Activated CD8-positive, alpha-beta memory T cell treated with anti-CD3 and anti-CD28 coated beads for 24 hours (primary cell): Measurements from ENCODE around the gene MOCS2.
"Not testable (repeated sequence)": the region's sequence is repeated elsewhere in the genome, so short reads cannot be mapped to it uniquely, and the experiment has no call there.

ENCODE experiments used
- DNase-seq: peaks from one replicate; pipeline ENCODE4 v3.0.0-alpha.2; 2020

Gene MOCS2, protein sequence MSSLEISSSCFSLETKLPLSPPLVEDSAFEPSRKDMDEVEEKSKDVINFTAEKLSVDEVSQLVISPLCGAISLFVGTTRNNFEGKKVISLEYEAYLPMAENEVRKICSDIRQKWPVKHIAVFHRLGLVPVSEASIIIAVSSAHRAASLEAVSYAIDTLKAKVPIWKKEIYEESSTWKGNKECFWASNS

DNA sequence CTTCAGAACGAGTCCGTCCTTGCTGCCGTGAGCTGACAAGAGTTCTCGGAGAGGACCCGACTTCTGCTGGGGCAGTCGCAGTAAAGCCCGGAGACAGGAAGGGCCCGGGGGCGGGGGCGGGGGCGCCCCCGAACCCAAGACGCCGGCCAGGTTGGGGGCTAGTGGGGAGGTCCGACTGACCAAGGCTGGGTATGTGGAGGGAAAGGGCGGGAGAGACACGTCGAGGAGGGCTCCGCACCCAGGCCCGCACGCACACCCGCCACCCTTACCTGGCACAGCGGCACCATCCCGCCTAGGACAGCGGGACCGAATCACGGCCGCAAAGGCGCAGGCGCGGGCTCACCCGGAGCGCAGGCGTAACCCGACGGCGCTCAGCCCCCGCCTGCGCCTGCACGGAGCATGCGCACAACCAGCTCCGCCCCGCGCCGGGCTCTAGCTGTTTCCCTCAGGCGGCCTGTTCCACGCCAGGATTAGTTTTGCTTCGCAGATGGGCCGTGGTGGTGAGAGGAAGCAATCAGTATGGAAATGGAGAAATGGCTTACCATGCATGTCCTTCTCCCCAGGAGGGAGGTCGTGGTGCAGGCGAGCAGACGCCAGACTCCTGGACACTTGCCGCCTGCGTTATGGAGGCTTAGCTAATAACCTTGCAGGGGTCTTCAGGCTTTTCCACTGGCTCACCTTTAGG, at the start of gene MOCS2:
Gene MOCS2 (minus strand): TSS at position 315 of the 685 bp plus-strand sequence. CDS start 2,583 bp downstream, outside the sequence.
- DNase-seq, result peak; percentile 95

DNA sequence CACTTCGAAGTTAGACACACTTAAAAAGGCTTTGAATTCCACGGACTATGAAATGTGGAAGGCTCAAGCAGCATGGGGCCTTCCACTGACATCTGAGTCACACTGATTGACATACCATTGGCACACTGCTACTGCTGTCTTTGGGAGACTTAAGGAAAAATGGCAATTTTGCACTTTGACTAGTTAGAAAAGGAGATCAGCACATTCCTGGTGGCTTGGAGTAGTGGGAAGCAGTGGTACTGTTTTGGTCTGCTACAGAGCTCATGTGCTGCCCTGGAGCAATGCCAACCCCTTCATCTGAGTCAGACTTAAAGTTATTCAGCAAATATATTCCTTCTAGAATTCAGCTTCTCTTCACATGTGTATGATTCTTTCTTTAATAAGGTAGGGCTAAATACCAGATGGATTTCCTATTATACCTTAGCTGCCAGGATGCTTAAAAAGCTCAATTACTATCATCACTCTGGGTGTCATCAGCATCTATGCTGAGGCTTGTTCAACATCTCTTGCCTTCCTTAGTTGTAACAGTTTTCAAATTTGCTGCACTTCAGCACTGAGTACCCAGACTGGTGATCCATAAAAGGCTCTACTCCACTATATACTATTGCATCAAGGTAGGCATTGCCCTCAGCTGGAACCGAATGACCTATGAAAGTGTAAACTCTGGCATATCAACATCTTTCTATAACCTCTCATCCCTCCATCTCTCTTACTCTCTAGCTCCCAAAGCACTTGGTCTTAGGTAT, 42.3 kb upstream of the MOCS2 start:
- DNase-seq, result no peak

DNA sequence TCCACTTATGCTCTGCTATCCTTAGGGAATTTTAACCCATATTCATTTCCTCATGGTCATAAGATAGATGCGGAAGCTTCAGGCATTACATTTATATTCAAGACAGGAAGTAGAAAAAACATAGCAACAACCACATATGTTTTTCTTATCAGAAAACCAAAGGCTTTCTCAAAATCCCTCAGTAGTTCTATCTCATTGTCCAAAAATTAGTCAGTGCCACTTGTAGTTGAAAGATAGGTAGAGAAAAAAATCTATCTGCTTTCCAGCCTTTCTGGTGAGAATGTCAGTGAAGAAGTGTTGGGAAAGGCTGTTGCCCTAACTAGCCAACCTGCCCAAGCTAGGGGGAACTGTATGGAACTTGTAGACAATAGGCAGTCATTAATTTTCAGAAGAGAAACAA, 23.5 kb upstream of the MOCS2 start:
- DNase-seq, result no peak

DNA sequence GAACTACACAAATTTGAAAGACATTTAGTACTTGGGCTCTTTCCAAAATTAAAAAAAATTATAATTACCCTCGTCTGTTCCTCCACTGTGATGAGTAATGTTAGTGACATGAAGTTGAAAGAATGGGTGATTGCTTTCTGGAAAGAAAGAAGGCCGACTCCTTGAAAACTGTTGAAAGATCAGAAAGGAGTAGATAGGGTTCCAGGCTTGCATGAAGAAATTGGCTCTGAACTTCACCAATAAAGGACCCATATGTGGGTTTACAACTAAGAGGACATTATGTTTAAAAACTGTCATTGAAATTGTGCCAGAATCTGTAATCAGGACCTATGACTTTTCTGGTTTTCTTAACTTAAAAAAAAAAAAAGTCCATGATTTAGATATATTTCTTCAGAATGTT, 20.7 kb upstream of the MOCS2 start:
- no peak for DNase-seq

DNA sequence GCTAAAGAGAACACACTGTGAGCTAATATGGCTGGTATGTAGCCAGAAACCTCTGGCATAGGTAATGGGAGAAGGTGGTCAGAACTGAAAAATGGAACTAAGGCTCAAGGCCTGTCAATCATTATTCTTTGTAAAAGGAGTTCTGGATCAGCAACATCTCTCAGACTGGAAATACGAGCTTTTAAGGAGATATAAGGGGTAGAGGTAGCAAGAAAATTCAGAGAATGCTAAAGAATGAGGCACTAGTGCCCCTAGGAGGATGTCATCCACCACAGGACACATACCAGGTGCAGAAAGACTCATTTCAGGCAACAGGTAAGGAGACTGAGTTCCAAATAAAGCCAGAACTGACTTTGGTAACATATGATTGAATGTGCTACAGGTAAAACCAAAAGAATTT, 18.9 kb upstream of the MOCS2 start:
- no peak for DNase-seq

DNA sequence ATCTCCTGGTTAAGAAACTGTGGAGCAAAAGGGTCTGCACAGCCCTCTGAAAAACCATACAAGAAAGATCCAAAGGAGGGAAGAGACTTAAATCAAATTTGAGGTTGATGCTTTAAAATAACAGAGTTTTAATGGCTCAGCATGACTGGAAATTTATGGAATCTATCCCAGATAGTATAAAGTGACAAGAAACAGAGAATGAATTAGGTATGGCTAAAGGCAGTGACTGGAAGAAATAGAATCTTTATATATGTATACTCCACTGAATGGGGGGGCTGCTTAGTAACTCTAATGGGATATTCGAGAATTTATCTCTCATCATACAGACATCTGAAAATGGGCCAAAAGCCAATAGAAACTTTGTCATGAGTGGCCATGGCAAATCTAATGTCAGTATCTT, 17.6 kb upstream of the MOCS2 start:
- DNase-seq, result no peak

DNA sequence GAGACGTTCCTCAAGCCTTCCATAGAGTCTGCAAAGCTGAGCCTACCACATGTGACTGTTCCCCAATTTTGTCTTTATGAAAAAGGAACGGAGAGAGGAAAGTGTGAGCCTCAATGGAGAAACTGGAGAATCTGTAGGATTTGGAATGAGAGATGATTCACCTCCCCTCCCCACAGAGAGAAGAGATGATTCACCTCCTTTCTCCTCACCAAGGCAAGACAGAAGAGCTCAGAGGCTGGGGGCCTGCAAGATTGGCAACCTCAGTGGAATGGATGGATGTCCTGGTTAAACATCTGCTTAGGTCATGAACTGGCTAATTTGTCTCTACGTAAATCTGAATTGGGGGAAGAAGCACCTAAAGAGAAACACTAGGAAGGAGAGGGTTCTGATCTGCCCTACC, 17.0 kb upstream of the MOCS2 start:
- DNase-seq, result no peak

DNA sequence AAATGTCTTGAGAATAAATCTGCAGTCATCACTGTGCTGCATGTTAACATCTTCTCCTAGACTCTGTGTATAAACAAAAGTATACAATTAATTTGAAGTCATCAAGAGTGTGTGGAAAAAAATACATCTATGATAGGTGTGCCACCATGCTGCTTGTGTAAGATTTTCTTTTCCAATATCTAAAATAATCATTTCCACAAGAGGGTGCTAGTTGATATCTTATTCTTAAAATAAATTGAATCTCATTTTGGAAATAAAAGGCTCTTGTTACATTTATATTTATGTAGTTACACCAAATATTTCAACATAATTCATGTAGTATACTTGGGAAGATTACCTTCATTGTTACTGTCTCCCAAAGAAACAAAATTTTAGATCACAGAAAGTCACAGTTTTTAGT, 14.1 kb upstream of the MOCS2 start:
- no peak for DNase-seq

DNA sequence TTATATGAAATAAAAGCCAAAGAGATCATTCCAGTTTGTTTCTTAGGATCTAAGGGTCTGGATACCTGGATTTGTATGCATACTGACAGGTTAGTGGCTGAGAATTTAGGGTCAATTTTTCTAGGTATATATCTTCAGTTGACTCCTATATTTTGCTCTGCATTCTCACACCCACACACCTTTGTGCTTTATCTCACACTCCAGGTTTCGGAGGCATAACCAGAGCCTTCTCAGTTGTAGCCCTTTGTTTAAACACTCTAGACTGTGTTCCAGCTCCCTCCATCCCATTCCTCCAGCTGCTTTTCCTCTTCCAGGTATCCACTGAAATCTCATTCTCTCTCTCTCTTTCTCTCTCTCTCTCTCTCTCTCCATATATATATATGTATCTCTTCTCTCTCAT, 10.6 kb upstream of the MOCS2 start:
- no peak for DNase-seq

DNA sequence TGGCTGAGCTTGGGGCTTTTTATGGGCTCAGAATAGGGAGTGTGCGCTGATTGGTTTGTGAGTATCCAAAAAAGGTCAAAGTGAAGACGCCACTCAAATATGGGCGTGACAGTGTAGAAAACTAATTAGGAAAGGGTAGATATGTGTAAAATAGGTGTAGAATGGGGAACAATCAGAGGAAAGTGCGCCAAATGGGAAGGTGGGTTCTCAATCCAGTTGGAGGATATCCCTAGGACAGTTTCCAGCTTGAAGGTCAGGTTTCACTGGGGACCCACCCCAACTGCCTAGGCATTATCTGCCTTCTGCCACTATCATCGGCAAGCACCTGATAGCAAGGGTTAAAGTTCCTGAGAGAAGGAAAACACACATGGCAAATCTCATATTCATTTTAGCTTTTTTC, 9.3 kb upstream of the MOCS2 start:
- no peak for DNase-seq

DNA sequence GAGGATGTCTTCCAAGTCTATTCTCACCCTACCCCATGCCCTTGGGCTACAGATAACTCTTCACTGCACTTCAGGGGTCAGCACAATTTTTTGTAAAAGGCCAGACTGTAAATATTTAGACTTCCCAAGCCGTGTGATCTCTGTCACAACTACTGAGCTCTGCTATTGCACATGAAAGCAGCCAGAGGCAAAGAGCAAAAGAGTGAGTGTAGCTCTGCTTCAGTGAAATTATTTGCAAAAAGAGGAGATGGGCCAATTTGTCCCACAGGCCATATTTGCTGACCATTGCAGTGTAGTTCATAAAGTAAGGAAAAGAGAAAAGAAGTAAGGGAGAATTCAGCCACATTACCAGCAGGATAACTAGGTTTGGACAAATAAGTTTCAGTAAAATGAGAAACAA, 7.0 kb upstream of the MOCS2 start:
- DNase-seq, result no peak

DNA sequence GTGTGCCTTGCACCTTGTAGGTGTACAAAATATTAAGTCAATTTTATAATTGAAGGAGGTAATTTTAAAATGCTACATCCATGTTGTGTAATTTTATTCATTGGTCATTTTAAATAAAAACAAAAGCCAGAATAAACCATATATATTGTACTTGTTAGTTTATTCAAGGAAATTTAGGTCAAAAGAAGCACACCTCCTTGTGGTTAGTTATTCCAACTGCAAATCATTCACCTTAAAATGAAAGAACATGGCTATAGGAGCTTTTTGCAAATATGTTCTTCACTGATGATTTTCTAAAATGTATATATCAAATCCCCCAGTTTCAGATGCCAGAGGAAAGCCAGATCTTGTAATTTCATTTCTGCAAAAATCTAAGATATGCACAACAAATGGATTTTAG, 5.4 kb upstream of the MOCS2 start:
- no peak for DNase-seq

DNA sequence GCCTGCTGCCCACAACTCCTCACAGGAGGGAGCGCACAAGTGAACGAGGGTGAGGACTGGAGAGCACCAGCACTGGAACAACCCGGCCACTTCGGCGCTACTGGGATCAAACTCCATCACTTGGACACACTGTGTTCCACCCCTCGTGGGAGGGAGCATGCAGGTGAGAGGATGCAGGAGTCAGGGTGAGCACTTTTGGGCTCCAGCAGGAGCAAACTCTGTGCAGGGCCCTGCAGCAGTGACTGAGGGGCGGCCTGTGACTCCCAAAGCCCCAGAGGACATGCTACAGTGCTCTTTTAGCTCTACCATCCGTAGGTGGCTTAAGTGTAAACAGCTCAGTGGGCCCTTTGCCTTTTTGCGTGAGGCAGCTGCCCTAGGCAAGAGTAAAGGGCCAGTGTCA, 4.4 kb upstream of the MOCS2 start:
- DNase-seq, result no peak

DNA sequence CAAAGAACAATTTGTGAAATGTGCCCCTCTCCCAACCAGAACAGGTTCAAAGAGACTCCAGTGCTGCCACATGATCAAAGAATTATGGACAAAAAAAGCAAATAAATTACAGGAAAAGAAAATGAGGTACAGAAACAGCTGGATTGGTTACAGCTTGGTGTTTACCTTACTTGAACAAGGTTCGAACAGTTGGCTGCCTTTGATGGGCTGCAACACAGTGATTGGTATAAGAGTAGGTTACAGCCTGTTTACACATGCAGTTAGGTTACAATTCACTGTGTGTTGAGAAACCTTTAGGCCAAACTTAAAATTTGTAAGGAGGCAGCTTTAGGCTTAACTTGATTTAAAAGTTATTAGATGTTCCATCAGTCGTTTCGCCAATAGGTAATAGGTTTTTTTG, 3.4 kb upstream of the MOCS2 start:
- no peak for DNase-seq

DNA sequence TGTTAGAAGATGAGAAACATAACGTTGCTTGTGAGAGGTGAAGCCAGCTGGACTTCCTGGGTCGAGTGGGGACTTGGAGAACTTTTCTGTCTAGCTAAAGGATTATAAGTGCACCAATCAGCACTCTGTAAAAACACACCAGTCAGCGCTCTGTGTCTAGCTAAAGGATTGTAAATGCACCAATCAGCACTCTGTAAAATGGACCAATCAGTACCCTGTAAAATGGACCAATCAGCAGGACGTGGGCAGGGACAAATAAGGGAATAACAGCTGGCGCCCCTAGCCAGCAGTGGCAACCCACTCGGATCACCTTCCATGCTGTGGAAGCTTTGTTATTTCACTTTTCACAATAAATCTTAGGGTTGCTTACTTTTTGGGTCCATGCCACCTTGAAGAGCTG, 2.8 kb upstream of the MOCS2 start:
- not testable (repeated sequence) for DNase-seq

DNA sequence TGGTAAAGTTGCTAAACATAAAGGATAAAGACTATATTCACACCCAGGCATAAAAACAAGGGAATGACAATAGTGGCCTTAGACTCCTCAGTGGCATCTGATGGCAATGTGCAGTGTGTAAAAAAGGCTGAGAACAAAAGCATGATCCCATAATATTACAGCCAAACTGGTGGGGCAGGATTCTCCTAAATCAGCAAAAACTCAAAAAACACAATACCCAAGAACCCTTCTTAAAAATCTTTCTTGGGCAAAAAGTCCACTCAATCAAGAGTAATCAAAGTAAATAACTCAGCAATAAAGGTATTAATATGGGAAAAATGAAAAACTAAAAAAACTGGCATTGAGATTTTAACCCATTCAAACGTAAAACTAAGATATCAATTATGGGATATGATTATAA, 1.6 kb upstream of the MOCS2 start:
- DNase-seq, result no peak

DNA sequence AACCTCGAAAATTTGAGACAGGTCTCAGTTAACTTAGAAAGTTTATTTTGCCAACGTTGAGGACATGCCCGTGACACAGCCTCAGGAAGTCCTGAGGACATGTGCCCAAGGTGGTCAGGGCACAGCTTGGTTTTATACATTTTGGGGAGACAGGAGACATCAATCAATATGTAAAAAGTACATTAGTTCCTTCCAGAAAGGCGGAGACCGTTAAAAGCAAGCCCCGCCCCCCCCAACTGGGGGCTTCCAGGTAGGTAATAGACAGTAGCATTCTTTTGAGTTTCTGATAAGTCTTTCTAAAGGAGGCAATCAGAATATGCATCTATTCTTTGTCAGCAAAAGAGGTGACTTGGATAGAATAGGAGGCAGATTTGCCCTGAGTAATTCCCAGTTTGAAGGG, 599 bp upstream of the MOCS2 start:
- DNase-seq, result no peak

DNA sequence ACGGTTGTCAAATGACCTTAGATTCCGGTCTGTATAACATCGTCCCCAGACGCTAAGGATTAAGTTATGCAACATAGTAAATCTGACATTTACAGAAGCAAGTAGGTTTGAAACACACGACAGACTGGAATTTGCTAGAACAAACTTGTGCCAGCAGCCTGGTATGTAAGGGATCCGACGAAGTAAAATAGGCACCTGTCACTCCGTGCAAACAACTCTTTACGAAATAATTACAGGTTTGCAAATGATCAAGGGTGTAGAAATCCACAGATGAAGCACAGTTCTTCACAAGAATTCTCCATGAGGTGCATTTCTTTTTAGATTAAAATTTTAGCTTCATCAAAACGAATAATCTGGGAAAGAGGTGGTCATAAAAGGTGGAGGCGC, 508 bp downstream of the MOCS2 start:
- DNase-seq, result no peak

DNA sequence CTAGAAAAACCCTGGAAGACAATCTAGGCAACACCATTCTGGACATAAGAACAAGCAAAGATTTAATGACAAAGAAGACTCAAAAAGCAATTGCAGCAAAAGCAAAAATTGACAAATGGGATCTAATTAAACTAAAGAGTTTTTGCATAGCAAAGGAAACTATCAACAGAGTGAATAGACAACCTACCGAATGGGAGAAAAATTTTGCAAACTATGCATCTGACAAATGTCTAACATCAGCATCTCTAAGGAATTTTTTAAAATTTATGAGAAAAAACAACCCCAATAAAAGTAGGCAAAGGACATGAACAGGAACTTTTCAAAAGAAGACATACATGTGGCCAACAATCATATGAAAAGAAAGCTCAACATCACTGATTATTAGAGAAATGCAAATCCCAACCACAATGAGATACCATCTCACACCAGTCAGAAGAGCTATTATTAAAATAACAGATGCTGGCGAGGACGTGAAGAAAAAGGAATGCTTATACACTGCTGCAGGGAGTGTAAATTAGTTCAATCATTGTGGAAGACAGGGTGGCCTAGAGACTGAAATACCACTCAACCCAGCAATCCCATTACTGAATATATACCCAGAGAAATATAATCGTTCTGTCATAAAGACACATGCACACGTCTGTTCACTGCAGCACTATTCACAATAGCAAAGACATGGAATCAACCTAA, 3.8 kb downstream of the MOCS2 start:
- no peak for DNase-seq

DNA sequence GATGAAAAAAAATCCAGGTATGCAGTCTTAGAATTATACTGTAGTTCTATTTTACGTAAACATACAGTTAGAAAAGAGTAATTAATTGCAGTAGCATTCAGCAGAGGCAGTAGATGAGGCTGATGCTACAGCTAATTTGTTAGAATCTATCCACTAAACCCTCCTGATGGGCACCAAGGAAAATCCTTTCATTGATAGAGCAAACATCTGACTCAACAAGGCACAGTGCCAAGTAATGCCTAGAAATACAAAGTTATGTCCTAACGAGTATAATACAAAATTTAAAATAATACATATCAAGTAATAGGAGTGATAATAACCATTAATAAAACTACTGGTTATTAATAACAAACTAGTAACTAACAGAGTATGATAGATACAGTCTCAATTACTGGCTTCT, 9.0 kb downstream of the MOCS2 start:
- no peak for DNase-seq

DNA sequence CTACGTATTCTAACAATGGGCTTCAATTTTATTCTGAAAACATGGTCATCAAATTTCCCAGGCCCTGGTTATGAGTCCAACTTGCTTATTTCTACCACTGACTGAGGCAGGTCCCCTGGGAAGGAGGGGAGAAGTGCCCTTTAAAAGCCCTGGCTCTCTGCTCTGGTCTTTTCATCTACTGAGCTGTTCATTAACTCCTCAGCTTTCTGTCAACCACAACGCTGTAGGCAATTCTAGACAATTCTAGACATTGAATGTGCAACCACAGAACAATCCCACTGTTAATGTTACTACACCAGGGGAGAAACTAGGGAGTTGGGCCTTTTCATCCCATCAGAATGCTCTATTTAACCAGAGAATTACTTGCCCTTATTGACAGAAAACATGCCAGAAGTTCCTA, 10.0 kb downstream of the MOCS2 start:
- no peak for DNase-seq

DNA sequence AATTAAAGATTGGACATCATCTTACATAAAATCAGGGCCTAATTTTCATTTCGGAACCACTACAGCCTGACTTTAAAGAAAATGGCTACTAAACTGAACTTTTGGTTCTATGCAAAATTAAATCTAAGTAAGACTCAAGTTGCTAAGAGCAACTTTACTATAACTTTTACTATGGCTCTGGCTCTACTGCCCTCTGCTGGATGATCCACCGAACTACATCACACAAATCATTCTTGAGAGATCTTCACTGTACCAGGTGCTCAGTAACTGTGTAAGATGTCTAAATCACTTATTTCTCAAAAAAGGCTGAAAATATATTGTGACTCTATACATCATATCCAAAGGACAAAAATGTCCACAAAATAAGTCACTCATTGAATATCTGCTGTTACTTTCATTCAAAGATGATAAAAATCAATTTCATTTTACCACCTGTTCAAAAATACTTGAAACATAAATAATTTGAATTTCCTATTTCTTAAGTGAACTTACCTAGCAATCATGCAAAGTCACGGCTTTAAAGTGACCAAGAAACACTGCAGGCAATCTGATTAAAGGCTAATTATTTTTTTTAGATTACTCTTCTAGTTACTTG, 13.5 kb downstream of the MOCS2 start:
- peak; percentile 81 for DNase-seq

DNA sequence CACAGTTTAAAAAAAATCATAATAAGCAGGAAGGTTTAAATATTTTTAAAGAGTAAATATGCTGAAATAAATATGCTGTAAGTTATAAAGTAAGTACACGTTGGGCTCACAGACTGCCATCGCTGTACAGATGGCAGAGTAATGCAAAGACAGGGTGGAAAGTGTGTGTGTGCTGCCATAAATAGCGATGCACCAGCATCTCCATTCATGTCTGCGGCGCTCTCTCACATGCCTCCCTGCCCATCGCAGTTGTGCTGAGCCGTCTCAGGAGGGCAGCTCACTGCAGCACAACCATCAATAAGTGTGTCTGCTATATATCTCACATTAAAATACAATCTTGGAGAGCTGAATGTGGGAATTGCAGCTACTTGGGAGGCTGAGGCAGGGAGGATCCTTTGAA, 14.3 kb downstream of the MOCS2 start:
- DNase-seq, result no peak

DNA sequence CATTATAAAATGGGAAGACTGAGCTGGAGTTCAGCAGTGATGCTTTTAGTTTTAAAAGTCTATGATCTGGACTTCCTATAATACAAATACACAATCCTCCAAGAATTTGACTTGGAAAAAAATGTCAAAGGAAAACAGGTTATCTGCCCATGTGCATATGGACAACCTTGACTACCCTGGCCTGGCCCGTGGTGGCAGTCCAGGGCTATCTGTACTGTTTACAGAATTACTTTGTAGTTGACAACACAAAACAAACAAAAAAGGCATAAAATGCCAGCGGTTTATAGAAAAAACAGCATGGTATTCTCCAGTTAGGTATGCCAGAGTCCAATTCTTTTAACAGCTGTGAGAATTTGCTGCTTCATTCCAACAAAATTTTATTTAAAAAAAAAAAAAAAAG, 17.3 kb downstream of the MOCS2 start:
- DNase-seq, result no peak
